KBM-7 (cell line): ENCODE data around the gene PANK4.

Experiments
- DNase-seq: peaks from one replicate; pipeline ENCODE4 v3.0.0-alpha.2; 2015
- in situ Hi-C: fragments of 300-500 bp; cut with MboI; formaldehyde crosslinking; loops from 2 replicates; pipeline ENCODE4 v1.14.3; 2020; ENCODE audit warnings: low sequenced_read_pairs, low pct_unique_long_range_greater_than_20kb, mixed read lengths

Gene PANK4

GRCh38 chr1:2489615-2490014, 36.8 kb downstream of the PANK4 start:
- in situ Hi-C loops: no loop called here
- no peak for DNase-seq

DNA sequence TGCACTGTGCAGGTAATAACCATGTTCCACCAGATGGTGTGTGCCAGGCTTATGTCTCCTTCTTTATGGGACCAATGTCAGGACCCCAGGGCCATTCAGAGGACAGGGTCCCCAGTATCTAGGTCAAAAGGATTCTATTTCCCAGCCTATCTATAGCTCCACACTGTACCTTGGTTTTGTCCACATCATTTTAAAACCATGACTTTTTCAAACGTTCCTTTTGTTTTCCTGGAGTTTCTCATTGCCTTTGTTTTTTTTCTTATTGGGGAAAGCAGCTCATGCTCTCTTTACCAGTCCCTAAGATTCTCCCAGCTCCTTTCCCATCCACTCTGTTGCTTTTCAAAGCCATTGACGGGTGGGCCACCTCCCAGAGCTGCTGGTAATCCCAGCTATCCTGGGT, 37.7 kb downstream of the PANK4 start:
- in situ Hi-C loops: no loop called here

GRCh38 chr1:2486558-2486957, 39.8 kb downstream of the PANK4 start:
- no peak for DNase-seq
- in situ Hi-C loops: no loop called here

More for the DNA sequence above, 37.7 kb downstream of the PANK4 start:
- DNase-seq: no peak

DNA sequence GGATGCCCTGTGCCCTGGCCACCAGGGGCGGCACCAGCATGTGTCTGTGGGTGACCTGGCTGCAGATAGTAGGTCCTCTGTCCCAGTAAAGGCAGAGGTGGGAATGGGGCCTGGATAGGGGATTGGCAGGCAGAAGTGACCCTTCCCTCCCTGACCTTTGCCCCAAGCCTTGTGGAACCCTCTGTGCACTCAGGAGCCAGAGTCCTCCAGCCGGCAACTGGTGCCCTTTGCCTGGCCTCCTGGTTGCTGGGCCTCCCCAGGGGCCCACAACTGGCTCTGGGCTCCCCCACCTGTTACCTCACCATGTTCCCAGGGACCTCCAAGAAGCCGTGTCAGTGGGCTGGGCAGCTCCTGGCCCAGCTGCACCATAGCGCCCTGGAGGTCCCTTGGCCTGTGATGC, 40.4 kb downstream of the PANK4 start:
- in situ Hi-C loops: no loop called here
- no peak for DNase-seq

DNA sequence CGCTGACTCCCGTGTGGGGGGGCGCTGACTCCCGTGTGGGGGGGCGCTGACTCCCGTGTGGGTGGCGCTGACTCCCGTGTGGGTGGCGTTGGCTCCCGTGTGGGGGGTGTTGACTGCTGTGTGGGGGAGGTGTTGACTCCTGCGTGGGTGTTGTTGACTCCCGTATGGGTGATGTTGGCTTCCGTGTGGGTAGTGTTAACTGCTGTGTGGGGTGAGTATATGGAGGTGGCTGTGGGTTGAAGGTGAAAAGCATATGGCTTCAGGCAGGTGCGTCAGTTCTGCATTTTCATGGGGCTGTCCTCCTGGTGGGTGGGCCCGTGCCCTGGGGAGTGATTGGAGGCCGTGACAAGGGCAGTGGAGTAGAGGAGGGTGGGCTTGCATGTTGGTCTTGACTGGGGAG, 42.4 kb downstream of the PANK4 start:
- in situ Hi-C loops: no loop called here
- no peak for DNase-seq

GRCh38 chr1:2483026-2483425, 43.4 kb downstream of the PANK4 start:
- in situ Hi-C loops: no loop called here
- no peak for DNase-seq

GRCh38 chr1:2482588-2482987, 43.8 kb downstream of the PANK4 start:
- no peak for DNase-seq
- in situ Hi-C loops: no loop called here

- no peak for DNase-seq
- in situ Hi-C loops: no loop called here
These were observed 44.5 kb downstream of the PANK4 start for GRCh38 chr1:2481885-2482284.

DNA sequence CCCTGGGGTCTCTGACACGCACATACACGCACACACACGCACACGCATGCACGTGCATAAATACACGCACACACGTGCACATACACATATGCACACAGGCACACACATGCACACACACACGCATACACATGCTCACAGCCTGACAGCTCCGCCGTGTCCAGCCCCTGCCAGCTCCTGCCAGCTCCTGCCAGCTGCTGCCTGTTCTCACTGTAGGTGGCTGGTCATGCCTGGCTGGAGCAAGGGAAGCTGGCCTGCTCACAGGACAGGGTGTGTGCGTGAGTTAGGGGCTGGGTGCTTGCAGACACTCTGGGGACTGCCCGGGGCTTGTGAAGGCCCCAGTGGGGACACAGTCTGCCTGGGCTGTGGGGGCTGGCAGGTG, 45.4 kb downstream of the PANK4 start:
- in situ Hi-C loops: no loop called here
- DNase-seq: no peak

GRCh38 chr1:2480236-2480985, 46.0 kb downstream of the PANK4 start:
- in situ Hi-C loops: no loop called here
- DNase-seq: no peak

DNA sequence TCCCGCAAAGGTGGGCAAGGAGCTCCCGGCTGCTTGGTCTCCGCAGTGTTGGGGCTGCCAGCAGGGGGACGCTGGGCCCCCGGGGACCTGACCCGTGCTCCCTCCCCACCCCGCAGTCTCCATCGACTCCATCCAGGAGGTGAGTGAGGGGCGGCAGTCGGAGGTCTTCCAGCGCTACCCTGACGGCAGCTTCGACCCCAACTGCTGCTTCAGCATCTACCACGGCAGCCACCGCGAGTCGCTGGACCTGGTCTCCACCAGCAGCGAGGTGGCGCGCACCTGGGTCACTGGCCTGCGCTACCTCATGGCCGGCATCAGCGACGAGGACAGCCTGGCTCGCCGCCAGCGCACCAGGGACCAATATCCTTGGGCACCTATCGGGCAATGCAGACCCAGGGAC, 46.8 kb downstream of the PANK4 start:
- in situ Hi-C loops: no loop called here
- DNase-seq: no peak

DNA sequence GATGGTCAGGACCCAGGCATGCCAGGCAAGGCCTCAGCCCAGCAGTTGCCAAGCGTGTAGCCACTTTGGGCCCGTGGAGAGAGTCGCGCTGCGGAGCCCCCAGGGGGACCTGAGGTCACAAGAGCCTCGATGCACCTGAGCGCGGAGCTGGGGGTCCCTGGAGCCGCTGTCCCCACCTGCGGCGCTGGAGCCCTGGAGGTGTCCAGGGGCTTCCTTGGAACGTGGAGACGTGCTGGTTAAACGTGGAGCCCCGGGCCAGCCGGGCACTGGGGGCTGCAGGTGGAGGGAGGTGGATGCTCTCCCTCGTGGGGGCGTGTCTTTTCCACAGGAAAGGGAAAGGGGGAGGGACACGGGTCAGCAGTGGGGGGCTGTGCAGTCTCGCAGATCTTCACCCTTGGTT, 47.2 kb downstream of the PANK4 start:
- no peak for DNase-seq
- in situ Hi-C loops: no loop called here

DNA sequence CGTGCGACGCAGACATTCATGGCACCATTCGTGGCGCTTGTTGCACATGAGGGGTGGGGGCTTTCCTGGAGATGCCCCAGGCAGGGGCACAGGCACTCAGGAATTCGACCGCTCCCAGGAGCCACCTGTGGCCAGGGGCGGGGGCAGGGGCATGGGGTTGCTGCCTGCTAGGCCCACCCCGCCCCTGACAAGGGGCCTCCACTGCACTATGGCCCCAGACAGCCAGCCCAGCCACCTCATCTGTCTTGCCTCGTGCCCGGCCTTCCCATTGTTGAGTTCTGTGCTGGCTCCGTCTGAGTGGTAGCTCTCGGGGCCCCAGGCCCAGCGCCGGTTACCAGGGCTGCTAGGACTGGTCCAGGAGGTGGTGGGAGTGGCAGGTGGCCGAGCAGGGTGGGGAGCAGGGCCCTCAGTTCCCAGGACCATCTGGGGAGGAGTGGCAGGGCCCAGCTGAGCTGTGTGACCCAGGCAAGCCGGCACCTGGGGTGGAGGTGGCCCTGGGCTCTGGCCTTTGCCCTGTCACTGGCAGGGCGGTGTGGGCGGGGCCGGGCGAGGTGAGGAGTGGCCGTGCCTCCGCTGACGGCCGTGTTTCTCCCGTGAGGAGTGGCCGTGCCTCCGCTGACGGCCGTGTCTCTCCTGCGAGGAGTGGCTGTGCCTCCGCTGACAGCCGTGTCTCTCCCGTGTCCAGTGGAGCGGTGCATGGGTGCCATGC, 48.5 kb downstream of the PANK4 start:
- in situ Hi-C loops: no loop called here
- no peak for DNase-seq

DNA sequence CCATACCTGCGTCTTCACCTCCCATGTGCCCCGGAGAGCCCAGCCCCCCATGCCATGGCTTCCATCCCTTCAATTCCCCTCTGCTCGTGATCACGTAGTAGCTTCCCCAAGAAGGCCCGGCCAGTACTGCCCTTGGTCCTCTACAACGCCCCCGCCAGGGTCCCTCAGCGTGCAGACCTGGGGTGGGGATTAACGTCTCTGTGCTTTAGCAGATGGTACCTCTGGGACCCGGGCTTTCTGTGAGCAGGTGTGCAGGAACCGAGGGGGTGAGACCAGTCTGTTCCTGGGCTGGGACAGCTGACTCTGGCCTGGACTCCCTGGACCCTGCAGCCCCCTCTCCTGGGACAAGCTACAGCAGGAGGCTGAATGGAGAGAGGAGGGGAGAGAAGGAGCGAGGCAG, 49.1 kb downstream of the PANK4 start:
- DNase-seq: no peak
- in situ Hi-C loops: no loop called here

DNA sequence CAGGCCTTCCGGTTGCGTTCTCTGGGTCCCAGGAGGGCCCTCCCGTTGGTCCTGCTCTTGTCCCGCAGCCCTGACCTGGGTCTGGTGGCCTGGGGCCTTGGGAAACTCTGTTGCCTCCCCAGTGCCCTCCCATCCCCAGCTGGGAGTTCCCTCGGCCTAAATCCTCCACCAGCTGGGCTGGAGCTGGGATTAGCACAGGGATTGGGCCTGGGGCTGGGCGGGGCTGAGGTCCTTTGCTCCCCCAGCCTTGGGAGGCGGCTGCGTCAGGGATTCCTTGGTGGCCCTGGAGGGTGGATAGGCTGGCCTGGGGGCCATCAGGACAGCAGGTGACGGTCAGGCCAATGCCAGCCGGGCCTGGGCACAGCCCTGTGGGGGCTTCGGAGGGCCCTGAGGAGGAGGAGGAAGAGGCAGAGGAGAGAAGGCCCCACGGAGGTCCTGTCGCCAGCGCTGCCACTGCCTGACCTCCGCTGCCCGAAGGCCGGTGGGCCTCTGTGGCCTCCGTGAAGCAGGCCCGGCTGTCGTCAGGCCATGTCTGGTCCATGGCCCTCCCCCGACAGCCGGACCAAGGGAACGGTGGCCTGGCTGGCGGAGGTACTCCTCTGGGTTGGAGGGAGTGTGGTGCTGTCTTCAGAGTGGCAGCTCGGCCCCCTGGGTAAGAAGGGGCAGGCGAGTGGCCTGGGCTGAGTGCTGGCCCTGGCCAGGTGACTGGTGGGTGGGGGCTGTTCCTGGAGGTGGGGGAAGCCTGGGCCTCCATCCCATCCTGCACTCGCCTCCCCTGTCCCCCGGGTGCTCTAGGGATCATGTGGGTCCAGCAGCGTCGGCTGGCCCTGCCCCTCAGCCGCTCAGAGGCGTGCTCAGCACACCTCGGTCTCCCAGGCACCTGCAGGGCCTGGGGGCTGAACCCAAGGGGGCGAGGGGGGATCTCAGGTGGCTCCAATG, 50.1 kb downstream of the PANK4 start, which contains the start of gene PLCH2:
Gene PLCH2, plus strand, starts transcription at position 229 of the 939 bp plus-strand sequence. Its CDS starts 300 bp downstream, at position 529.
- in situ Hi-C loops: no loop called here
- DNase-seq: no peak

DNA sequence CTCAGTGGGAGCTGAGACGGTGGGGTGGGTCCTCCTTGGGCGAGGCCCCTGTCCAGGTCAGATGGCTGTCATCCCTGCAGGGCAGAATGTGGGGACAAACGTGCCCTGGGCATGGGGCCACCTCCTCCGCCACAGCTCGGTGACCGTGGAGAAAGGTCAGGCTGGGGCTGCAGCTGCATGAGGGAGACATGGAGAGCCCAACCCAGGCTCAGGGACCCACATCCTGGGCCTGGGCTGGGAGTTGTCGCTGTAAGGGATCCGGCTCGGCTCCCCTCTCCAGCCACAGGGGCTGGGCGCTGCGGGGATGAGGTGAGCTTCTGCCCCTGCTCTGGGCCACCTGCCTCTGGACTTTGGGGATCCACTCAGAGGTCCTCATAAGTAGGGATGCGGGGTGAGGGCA, 50.8 kb downstream of the PANK4 start:
- in situ Hi-C loops: no loop called here

DNA sequence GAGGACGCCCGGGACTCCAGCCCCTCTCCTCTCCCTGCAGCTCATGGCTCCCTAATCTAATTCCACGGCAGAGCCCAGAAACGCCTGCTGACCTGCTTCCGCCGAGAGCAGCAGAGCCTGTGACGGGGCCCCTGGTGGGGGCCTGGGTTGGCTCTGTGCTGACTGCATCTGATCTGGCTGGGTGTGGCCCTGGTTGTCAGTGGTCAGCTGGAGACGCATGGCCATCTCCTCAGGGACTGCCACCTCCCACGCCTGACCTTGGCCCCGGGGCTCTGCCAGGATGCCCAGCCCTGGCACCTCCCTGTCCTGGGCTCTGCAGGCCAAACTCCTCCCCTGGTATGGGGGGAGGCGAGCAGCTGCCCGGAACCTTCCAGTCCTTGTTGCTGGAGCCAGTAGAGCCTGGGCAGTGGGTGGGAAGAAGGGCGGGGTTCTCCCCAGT, 51.4 kb downstream of the PANK4 start:
- no peak for DNase-seq
- in situ Hi-C loops: loop anchor here (25.0 kb wide), 1 partner anchor 312 kb away; no protein-coding TSS in a partner anchor

More for the DNA sequence above, 50.8 kb downstream of the PANK4 start:
- DNase-seq: no peak

DNA sequence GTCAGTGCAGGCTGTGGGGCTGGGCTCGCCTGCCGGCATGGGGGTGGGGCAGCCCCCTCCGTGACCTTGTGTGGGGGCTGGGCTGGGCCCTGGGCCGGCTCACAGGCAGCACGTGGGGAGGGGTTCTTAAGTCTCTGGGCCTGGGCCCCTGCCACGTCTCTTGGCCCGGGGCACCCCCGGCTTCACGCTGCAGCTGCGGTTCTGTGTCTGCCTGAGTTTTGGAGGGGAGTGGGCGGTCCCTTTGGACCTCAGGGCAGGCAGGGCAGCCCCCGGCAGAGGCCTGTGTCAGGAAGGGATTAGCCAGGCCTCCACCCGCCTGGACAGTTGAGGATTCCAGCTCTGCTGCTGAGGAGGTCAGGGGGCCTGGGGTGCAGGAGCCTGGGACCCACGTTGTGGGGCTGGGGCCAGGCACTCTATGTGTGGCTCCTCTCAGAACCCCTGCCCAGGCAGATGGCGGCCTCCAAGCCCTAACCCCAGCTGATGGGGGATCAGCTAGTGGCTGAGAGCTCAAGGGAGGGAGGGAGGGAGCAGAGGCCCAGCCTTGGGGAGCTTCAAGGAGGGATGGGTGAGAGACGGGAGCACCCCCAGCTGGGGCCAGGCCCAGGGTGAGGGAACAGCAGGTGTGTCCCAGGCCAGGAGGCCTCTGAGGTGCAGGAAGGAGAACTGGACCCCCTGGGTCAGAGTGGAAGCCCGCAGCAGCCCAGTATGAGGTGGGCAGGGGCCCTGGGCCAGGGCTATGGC, 52.1 kb downstream of the PANK4 start:
- in situ Hi-C loops: loop anchor here (25.0 kb wide), 1 partner anchor 313 kb away; no protein-coding TSS in a partner anchor
- DNase-seq: no peak

DNA sequence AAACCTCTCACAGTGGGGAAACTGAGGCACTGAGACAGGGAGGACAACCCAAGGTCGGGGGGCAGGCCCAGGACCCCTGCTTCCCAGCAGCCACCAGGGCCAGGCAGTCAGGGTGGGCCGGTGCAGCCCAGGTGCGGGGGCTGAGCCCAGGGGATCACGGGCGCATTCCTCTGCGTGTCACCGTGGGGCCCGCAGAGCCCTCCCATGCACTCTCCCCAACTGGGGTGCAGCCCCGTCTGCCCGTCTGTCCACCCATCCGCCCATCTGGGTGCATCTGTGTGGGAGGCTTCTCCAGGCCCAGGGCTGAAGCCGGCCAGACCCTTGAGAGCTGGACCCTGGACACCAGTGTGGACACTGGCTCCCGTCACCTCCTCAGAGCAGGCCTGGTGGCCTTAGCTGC, 53.2 kb downstream of the PANK4 start:
- in situ Hi-C loops: loop anchor here (25.0 kb wide), 1 partner anchor 314 kb away; no protein-coding TSS in a partner anchor
- DNase-seq: no peak
